ENCODE data around the gene SOWAHD.
A peak's percentile ranks its signal among the peaks of the same experiment; 100 is the strongest.
"Not testable (repeated sequence)": the region's sequence is repeated elsewhere in the genome, so short reads cannot be mapped to it uniquely, and the experiment has no call there.

The SOWAHD gene, protein sequence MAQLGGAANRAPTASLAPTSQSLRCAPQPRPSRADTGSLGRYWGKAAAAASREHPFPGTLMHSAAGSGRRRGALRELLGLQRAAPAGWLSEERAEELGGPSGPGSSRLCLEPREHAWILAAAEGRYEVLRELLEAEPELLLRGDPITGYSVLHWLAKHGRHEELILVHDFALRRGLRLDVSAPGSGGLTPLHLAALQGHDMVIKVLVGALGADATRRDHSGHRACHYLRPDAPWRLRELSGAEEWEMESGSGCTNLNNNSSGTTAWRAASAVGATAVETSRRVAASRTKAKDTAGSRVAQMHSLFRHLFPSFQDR

DNA sequence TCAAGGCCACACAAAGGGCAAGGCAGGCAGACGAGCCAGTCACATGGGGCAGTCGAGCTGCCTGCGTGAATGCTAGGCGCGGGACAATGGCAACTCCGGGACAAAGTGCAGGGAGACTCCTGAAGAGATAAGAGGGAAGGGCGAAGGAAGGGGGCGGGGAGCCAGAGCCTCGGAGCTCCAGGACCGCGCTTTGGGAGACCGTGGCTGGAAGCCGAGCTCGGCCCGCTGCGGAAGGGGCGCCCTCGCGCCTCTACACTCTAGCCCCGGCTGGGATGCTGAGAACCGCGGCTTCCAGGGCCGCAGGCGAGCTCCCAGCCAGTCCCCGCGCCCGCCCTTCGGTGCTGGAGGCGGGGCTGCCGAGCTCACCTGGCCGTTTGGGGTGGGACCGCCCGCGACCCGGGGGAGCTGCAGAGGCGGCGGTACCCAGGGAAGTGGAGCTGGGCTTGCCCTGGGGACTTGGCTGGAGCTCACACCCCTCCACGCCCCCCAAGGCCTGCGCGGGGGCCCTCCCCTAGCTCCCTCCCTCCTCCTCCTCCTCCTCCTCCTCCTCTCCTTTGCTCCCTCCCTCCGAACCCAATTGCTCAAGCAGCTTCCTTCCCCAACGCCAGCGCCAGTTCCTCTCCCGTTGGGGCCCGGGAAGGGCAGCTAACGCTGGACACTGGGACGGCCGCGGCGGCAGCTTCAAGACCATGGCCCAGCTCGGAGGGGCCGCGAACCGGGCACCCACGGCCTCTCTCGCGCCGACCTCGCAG lies at the start of gene SOWAHD:
Gene SOWAHD (plus strand): TSS at position 610 of the 752 bp plus-strand sequence. CDS start 80 bp downstream, at position 690.
- DNase-seq (ENCODE audit: low read depth in 2 of 2): no peak

DNA sequence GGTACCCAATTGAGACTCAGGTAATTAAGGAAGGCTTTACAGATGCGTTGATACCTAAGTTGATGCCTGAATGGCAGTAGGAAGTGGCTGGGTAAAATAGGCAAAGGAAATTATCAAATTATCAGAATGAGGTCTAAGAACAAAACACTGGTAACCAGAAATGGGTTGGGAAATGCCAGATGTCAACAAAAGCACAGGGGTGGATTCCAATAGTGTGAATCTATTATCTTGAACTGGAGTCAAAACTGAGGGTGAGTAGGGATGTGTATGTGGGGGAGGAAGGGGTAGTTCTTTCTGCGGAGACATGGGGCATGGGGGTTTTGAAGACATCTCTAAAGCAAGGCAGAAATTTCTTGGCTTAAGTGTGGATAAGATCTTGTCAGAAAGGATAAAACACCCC lies 49.5 kb upstream of the SOWAHD start:
- DNase-seq (ENCODE audit: low read depth in 2 of 2): no peak

- no peak for DNase-seq (ENCODE audit: low read depth in 2 of 2)
Observed at GRCh38 chrX:119709630-119710029, 48.8 kb upstream of the SOWAHD start.

- DNase-seq (ENCODE audit: low read depth in 2 of 2): no peak
Observed at GRCh38 chrX:119721487-119721886, 36.9 kb upstream of the SOWAHD start.

DNA sequence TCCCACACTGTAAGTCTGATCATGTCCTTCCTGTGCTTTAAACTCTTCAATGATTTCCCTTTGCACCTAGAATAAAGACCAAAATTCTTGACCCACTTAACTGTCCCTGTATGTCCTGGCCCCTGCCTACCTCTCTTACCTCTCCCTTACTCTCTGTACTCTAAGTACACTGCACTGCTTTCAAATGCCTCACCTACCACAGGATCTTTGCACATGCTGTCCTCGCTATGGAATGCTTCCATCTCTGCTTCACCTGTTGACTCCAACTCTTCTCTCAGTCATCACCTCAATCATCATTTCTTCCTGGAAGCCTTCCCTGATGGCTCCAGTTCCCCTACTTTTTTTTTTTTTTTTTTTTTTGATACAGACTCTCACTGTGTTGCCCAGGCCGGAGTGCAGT lies 36.5 kb upstream of the SOWAHD start:
- no peak for DNase-seq (ENCODE audit: low read depth in 2 of 2)

GRCh38 chrX:119726900-119727555 lies 31.4 kb upstream of the SOWAHD start:
- no peak for DNase-seq (ENCODE audit: low read depth in 2 of 2)

DNA sequence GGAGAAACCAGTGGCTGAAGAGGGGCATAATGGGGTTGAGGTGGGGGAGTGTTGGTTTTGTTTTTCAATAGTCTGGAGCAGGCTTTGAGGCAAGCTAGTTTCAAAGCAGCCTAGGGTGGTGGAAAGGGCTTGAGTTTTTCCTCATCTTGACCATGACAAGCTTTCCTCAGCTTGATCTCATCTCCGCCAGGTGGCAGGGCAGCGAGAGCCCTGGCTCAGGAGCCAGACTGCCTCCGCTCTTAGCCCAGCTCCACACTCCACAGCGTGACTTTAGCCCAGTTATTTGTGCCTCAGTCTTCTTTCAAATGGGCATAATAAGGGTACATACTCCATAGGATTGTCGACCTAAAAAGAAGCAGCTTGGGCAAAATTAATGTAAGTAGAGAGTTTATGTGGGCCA lies 29.9 kb upstream of the SOWAHD start:
- no peak for DNase-seq (ENCODE audit: low read depth in 2 of 2)

GRCh38 chrX:119729408-119730201 lies 28.8 kb upstream of the SOWAHD start:
- peak; percentile 26 to 41 for DNase-seq (ENCODE audit: low read depth in 2 of 2)

DNA sequence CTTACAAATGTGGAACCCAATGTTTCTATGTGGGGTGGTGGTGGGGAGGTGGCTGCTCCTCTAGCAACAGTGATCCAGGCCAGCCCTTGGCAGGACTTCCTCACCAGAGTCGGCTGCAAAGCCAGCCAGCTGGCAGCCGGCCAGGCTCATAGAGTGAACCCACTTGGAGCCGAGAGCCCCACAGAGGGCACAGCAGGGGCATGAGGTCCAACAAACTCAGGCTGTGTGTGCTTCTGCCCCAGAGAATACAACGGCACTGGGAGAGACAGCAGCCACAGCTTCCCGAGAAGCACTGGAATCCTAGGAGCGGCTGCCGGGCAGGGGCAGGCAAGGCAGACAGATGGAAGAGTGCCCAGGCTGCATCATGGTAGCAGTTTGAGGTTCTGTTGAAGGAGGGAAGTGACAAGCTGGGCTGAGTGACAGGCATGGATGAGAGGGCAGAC lies 23.5 kb upstream of the SOWAHD start:
- no peak for DNase-seq (ENCODE audit: low read depth in 2 of 2)

GRCh38 chrX:119735467-119735866 lies 22.9 kb upstream of the SOWAHD start:
- no peak for DNase-seq (ENCODE audit: low read depth in 2 of 2)

DNA sequence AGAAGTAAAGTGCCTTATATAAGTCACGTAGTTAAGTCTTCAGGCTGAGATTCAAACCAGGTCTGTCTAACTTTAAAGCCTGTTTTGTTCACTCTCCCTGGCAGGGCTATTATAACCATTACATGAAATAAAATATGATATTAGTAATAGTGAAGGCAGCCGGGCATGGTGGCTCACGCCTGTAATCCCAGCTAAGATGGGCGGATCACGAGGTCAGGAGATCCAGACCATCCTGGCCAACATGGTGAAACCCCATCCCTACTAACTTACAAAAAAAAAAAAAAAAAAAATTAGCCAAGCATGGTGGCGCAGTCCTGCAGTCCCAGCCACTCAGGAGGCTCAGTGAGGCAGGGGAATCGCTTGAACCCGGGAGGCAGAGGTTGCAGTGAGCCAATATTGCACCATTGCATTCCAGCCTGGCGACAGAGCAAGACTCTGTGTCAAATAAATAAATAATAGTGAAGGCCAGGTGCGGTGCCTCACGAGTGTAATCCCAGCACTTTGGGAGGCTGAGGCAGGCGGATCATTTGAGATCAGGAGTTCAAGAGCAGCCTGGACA lies 22.1 kb upstream of the SOWAHD start:
- no peak for DNase-seq (ENCODE audit: low read depth in 2 of 2)

GRCh38 chrX:119738742-119739141 lies 19.6 kb upstream of the SOWAHD start:
- no peak for DNase-seq (ENCODE audit: low read depth in 2 of 2)

- DNase-seq (ENCODE audit: low read depth in 2 of 2): no peak
Observed at GRCh38 chrX:119745283-119745848, 13.0 kb upstream of the SOWAHD start.

DNA sequence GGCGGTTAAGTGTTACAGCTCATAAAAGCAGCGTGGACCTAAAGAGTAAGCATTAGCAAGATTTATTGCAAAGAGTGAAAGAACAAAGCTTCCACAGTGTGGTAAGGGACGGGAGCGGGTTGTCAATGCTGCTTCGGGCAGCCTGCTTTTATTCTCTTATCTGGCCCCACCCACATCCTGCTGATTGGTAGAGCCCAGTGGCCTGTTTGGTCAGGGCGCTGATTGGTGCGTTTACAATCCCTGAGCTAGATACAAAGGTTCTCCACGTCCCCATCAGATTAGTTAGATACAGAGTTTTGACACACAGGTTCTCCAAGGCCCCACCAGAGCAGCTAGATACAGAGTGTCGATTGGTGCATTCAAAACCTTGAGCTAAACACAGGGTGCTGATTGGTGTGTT lies 8.3 kb upstream of the SOWAHD start:
- DNase-seq (ENCODE audit: low read depth in 2 of 2): not testable (repeated sequence)

DNA sequence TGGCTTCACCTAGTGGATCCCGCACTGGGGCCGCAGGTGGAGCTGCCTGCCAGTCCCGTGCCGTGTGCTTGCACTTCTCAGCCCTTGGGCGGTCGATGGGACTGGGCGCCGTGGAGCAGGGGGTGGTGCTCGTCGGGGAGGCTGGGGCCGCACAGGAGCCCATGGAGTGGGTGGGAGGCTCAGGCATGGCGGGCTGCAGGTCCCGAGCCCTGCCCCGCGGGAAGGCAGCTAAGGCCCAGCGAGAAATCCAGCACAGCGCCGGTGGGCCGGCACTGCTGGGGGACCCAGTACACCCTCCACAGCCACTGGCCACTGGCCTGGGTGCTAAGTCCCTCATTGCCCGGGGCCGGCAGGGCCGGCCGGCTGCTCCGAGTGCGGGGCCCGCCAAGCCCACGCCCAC lies 7.6 kb upstream of the SOWAHD start:
- DNase-seq (ENCODE audit: low read depth in 2 of 2): not testable (repeated sequence)

DNA sequence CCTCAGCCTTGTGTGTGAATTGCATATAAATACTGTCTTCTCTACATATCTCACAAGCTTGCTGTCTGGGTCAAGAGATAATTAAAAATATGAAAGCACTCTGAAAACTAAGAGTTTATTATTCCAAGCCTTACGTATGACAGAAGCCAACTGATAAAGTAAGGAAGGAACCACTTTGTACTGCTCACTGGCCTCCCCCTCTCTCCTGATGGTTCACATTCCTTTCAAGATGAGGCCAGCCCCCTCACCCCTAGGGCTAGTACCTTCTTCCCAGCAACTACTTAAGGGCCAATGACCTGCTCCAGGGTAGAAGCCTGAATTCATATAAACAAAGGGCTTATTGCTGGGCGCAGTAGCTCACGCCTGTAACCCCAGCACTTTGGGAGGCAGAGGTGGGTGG lies 5.4 kb upstream of the SOWAHD start:
- DNase-seq (ENCODE audit: low read depth in 2 of 2): no peak

DNA sequence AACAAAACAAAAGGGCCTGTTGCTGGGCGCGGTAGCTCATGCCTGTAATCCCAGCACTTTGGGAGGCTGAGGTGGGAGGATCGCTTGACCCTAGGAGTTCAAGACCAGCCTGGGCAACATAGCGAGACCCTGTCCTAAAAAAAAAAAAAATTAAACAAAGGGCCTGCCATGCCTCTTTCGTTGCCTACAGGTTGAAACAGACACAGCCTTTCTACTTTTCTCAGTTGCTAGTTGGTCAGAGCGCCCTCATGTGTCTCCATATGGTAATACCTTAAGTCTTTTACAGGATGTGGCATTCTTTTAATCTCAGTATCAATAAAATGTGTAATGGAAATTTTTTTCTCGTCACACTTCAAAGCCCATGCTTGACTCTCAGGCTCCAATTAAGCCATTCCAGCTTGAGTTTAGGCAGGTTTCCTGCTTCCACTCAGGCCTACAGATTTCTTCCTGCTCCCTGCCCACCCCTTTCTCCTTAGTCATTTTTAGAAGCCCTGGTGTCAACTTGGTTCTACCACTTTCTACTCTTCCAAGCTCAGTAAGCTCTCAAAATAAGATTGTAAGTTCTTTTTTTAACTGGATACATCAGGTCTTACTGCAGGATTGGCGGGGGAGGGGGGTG lies 4.6 kb upstream of the SOWAHD start:
- DNase-seq (ENCODE audit: low read depth in 2 of 2): no peak

- DNase-seq (ENCODE audit: low read depth in 2 of 2): no peak
Observed at GRCh38 chrX:119755981-119756533, 2.3 kb upstream of the SOWAHD start.

- no peak for DNase-seq (ENCODE audit: low read depth in 2 of 2)
Observed at GRCh38 chrX:119756926-119757635, 1.3 kb upstream of the SOWAHD start.

DNA sequence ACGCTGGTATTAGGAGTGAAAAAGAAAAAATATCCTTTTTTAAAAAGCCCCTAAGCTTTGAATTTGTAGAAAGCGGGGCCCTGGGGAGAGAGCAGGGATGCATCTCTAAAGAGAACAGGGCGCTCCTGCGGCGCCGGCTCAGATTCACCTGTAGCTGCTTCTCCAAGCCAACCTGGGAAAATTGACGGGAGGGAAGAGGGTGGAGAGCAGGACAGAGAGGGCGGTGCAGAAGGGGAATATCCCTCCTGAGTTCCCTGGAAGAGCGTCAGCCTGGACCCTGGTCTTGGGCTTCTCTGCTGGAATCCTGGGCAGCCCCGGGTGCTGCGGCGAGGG lies 776 bp upstream of the SOWAHD start:
- DNase-seq (ENCODE audit: low read depth in 2 of 2): no peak
